Trophoblast cell (in vitro differentiated cells and primary cell): Measurements from ENCODE around the gene TAS2R40.

Source experiments
- DNase-seq, 2 donors: peaks; one replicate each; pipeline ENCODE4 v3.0.0-alpha.2; 2016
- H2AFZ ChIP-seq: 2 replicates; pipeline ENCODE4 v1.6.1; 2013; ENCODE audit warnings: low read length, moderate library complexity, mild to moderate bottlenecking; ENCODE audit not compliant: insufficient read depth, poor library complexity
- H2AK5ac ChIP-seq: 2 replicates; pipeline ENCODE4 v1.6.1; 2013; ENCODE audit warnings: mild to moderate bottlenecking, low read length
- H2BK120ac ChIP-seq: 2 replicates; pipeline ENCODE4 v1.6.1; 2013; ENCODE audit warnings: low read length, mild to moderate bottlenecking, moderate library complexity; ENCODE audit not compliant: insufficient read depth, poor library complexity
- H2BK12ac ChIP-seq: 2 replicates; pipeline ENCODE4 v1.6.1; 2013; ENCODE audit warnings: mild to moderate bottlenecking, low read length, moderate library complexity
- H2BK5ac ChIP-seq: 2 replicates; pipeline ENCODE4 v1.6.1; 2013; ENCODE audit warnings: low read length, low read depth, moderate library complexity, mild to moderate bottlenecking; ENCODE audit not compliant: poor library complexity
- H3K14ac ChIP-seq: 2 replicates; pipeline ENCODE4 v1.6.1; 2013; ENCODE audit warnings: mild to moderate bottlenecking, low read length
- H3K18ac ChIP-seq: 2 replicates; pipeline ENCODE4 v1.6.1; 2013; ENCODE audit warnings: mild to moderate bottlenecking, low read length
- H3K23ac ChIP-seq: 2 replicates; pipeline ENCODE4 v1.6.1; 2013; ENCODE audit warnings: low read length
- H3K27ac ChIP-seq: 2 replicates; pipeline ENCODE4 v1.5.1; 2013; ENCODE audit warnings: low read depth, mild to moderate bottlenecking, inconsistent platforms, low read length, moderate library complexity
- H3K27me3 ChIP-seq: 2 replicates; pipeline ENCODE4 v1.6.1; 2013; ENCODE audit warnings: inconsistent platforms, mild to moderate bottlenecking, low read length, moderate library complexity; ENCODE audit not compliant: insufficient read depth
- H3K36me3 ChIP-seq, 2 experiments: 1 replicate in 1 of 2; 2 replicates in 1 of 2; pipeline ENCODE4 v1.6.1; 2013; ENCODE audit warnings: low read length in 2 of 2, mild to moderate bottlenecking in 2 of 2, moderate library complexity in 1 of 2; ENCODE audit not compliant: insufficient read depth in 2 of 2, control insufficient read depth in 1 of 2
- H3K4ac ChIP-seq: 2 replicates; pipeline ENCODE4 v1.6.1; 2013; ENCODE audit warnings: low read depth, mild to moderate bottlenecking, low read length, moderate library complexity
- H3K4me1 ChIP-seq, 2 experiments: 1 replicate in 1 of 2; 2 replicates in 1 of 2; pipeline ENCODE4 v1.6.1; 2013; ENCODE audit warnings: low read length in 2 of 2, mild to moderate bottlenecking in 2 of 2, moderate library complexity in 1 of 2; ENCODE audit not compliant: insufficient read depth in 2 of 2, control insufficient read depth in 1 of 2
- H3K4me2 ChIP-seq: 2 replicates; pipeline ENCODE4 v1.6.1; 2013; ENCODE audit warnings: inconsistent platforms, mild to moderate bottlenecking, low read length, moderate library complexity
- H3K4me3 ChIP-seq: 2 replicates; pipeline ENCODE4 v1.5.1; 2013; ENCODE audit warnings: mild to moderate bottlenecking, low read depth, low read length, inconsistent platforms
- H3K79me1 ChIP-seq: one replicate; pipeline ENCODE4 v1.6.1; 2013; ENCODE audit warnings: low read length
- H3K79me2 ChIP-seq: 2 replicates; pipeline ENCODE4 v1.6.1; 2013; ENCODE audit warnings: low read length, mild to moderate bottlenecking; ENCODE audit not compliant: control insufficient read depth, insufficient read depth, poor library complexity
- H3K9ac ChIP-seq: 2 replicates; pipeline ENCODE4 v1.6.1; 2013; ENCODE audit warnings: mild to moderate bottlenecking, low read length
- H3K9me3 ChIP-seq: 2 replicates; pipeline ENCODE4 v1.6.1; 2013; ENCODE audit warnings: low read depth, mild to moderate bottlenecking, control low read depth, inconsistent platforms, low read length; ENCODE audit not compliant: insufficient read depth
- H4K12ac ChIP-seq: 2 replicates; pipeline ENCODE4 v1.6.1; 2013; ENCODE audit warnings: low read depth, mild to moderate bottlenecking, low read length, moderate library complexity
- H4K8ac ChIP-seq: 2 replicates; pipeline ENCODE4 v1.6.1; 2013; ENCODE audit warnings: low read depth, mild to moderate bottlenecking, low read length, moderate library complexity
- H4K91ac ChIP-seq: one replicate; pipeline ENCODE4 v1.6.1; 2013; ENCODE audit warnings: low read depth, mild to moderate bottlenecking, low read length, moderate library complexity
- WGBS: extraction: QIAGEN DNeasy Blood & Tissue Kit; methylation state at CpG from one replicate; pipeline ENCODE4 v1.1.7; 2013; ENCODE audit warnings: missing lambda C conversion rate; ENCODE audit not compliant: insufficient read length, insufficient coverage; ENCODE audit errors: extremely low coverage; 5-methylcytosine and 5-hydroxymethylcytosine counted together

Gene TAS2R40

GRCh38 chr7:143238289-143238980 lies 16.6 kb downstream of the TAS2R40 start:
- H3K27me3 ChIP-seq, result no peaks in the 10 kb centered on the region
- H4K8ac ChIP-seq, result no peak overlapping the region
- no peaks in the 10 kb centered on the region for H3K79me1 ChIP-seq
- H3K9me3 ChIP-seq, result peaks cover 6% of the 10 kb centered on the region
- no peaks in the 10 kb centered on the region for H3K79me2 ChIP-seq
- H3K4ac ChIP-seq, result no peak overlapping the region
- no peak overlapping the region for H2BK5ac ChIP-seq
- no peak overlapping the region for H3K4me2 ChIP-seq
- no peak overlapping the region for H2AFZ ChIP-seq
- H3K4me3 ChIP-seq, result no peak overlapping the region
- H3K9ac ChIP-seq, result no peak overlapping the region
- no peak overlapping the region for H3K14ac ChIP-seq
- no peaks in the 10 kb centered on the region for H3K4me1 ChIP-seq
- WGBS, result no CpG with 5 or more reads among the region's 1 CpG
- no peak overlapping the region for H4K12ac ChIP-seq
- H3K23ac ChIP-seq, result no peak overlapping the region
- no peak overlapping the region for H2BK12ac ChIP-seq
- H3K27ac ChIP-seq, result no peak overlapping the region
- no peaks in the 10 kb centered on the region for H3K36me3 ChIP-seq
- H2AK5ac ChIP-seq, result no peak overlapping the region
- no peak overlapping the region for H2BK120ac ChIP-seq
- no peak overlapping the region for H3K18ac ChIP-seq
- peak in 1 of 2 donors; percentile 54 for DNase-seq
- H4K91ac ChIP-seq, result no peak overlapping the region

GRCh38 chr7:143239813-143240212 lies 18.0 kb downstream of the TAS2R40 start:
- no peak overlapping the region for H2BK5ac ChIP-seq
- no peak overlapping the region for H3K4me3 ChIP-seq
- no peak overlapping the region for H3K4ac ChIP-seq
- no peak overlapping the region for H2BK120ac ChIP-seq
- H3K79me1 ChIP-seq, result peaks cover 3% of the 10 kb centered on the region
- no peak overlapping the region for H4K91ac ChIP-seq
- H3K4me2 ChIP-seq, result no peak overlapping the region
- no peak overlapping the region for H3K14ac ChIP-seq
- H3K9me3 ChIP-seq, result peaks cover 6% of the 10 kb centered on the region
- H3K36me3 ChIP-seq, result no peaks in the 10 kb centered on the region
- H3K18ac ChIP-seq, result no peak overlapping the region
- no peak overlapping the region for H3K27ac ChIP-seq
- H3K9ac ChIP-seq, result no peak overlapping the region
- H2BK12ac ChIP-seq, result no peak overlapping the region
- peak; percentile 19 to 90 for DNase-seq
- H3K4me1 ChIP-seq, result peaks cover 2 to 3% of the 10 kb centered on the region in 2 experiments
- no peaks in the 10 kb centered on the region for H3K27me3 ChIP-seq
- no peaks in the 10 kb centered on the region for H3K79me2 ChIP-seq
- no peak overlapping the region for H2AK5ac ChIP-seq
- no peak overlapping the region for H3K23ac ChIP-seq
- no peak overlapping the region for H4K8ac ChIP-seq
- H2AFZ ChIP-seq, result no peak overlapping the region
- H4K12ac ChIP-seq, result no peak overlapping the region

DNA sequence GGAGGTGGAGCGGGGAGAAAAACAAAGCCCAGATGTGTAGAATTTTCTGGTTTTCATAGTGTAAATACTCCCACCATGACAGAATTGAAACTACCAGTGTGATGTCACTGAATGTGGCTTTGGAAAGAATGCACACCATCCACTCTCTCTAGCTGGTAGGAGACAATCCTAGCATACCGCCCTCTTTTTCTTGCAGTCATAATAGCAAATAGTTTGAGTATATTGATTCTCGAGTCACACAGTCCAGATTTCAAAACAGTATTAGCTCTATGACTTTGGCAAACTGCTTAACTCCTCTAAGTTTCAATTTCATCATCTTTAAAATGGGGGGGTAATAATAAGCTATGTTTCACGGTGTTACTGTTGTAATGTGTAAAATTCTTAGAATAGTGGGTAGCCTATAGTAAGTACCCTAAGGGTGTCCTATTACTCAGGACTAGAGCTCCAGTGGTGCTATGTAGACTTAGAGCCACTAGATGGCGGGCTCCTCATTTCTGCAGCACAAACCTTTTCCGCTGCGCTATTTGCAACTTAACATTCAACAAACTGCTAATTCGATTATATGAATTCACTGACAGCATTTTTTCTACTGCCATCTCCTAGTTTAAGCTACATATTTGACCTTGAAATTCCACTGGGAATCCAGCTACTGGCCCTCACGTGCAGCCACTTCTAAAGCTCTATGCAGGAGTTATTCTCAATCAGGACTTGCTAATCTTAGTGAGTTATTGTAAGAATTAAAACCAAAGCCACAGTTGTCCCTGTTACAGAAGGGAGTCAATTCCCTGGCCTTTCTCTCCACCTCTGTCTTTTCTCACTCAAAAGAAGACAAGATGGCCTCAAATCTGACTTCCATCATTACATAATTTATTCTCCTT lies 18.7 kb downstream of the TAS2R40 start:
- Histone ChIP-seq H2AK5ac (no peak overlapping the region), H2BK120ac (no peak overlapping the region), H4K12ac (no peak overlapping the region), H3K79me1 (peaks cover 4% of the 10 kb centered on the region), H3K27me3 (no peaks in the 10 kb centered on the region), H3K18ac (no peak overlapping the region), H3K4me3 (no peak overlapping the region), H3K9me3 (peaks cover 6% of the 10 kb centered on the region), H3K23ac (no peak overlapping the region), H3K27ac (peak overlapping the region; percentile 17), H2BK5ac (no peak overlapping the region), H3K36me3 (no peaks in the 10 kb centered on the region), H3K79me2 (no peaks in the 10 kb centered on the region), H2BK12ac (no peak overlapping the region), H3K9ac (no peak overlapping the region), H3K4me2 (peak overlapping the region; percentile 29), H4K8ac (no peak overlapping the region), H3K4ac (no peak overlapping the region), H2AFZ (no peak overlapping the region), H3K14ac (no peak overlapping the region), H3K4me1 (peaks cover 2 to 3% of the 10 kb centered on the region in 2 experiments), H4K91ac (no peak overlapping the region)
- DNase-seq, result peak; percentile 87 to 97
- no CpG with 5 or more reads among the region's 9 CpGs for WGBS

GRCh38 chr7:143242306-143242705 lies 20.5 kb downstream of the TAS2R40 start:
- Histone ChIP-seq H3K27me3 (no peaks in the 10 kb centered on the region), H3K4me3 (no peak overlapping the region), H2BK5ac (no peak overlapping the region), H2BK120ac (no peak overlapping the region), H3K79me2 (no peaks in the 10 kb centered on the region), H3K9me3 (peaks cover 6% of the 10 kb centered on the region), H3K79me1 (peaks cover 5% of the 10 kb centered on the region), H3K23ac (no peak overlapping the region), H3K27ac (no peak overlapping the region), H4K91ac (peak overlapping the region; percentile 18), H3K4ac (no peak overlapping the region), H3K4me1 (peaks cover 2 to 3% of the 10 kb centered on the region in 2 experiments), H2BK12ac (peak overlapping the region; percentile 50), H3K14ac (no peak overlapping the region), H3K36me3 (no peaks in the 10 kb centered on the region), H3K9ac (no peak overlapping the region), H4K8ac (no peak overlapping the region), H3K4me2 (no peak overlapping the region), H3K18ac (no peak overlapping the region), H2AK5ac (peak overlapping the region; percentile 29), H2AFZ (no peak overlapping the region), H4K12ac (no peak overlapping the region)
- WGBS, result no CpG with 5 or more reads among the region's 11 CpGs
- no peak for DNase-seq
